ENCODE data around the gene SERPINA12.

SERPINA12 gene

DNA sequence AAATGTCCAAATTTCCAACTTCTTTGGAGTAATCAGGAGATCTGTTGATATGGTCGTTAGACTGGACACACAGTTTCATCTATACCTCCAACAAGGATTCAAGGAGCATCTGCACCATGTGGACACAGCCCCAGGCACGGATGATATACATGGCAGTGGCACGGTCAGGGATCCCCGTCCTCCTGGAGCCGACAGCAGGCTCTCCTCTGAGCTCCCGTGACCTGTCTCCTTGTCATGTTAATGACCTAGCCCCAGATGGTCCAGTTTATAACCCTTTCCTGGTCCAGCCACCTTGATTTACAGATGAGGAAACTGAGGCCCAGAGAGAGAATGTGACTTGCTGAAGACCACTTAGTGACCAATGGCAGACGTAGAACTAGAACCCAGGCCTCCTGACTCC, 35.5 kb upstream of the SERPINA12 start:
- Mint-ChIP-seq H3K27ac (no peak overlapping the region), H3K4me3 (no peak overlapping the region), H3K9me3 (no peaks in the 10 kb centered on the region), H3K4me1 (peaks cover 22% of the 10 kb centered on the region), H3K27me3 (ENCODE audit: low read depth, poor library complexity) (peaks cover 23% of the 10 kb centered on the region), H3K36me3 (ENCODE audit: low read depth) (no peaks in the 10 kb centered on the region)
- TF ChIP-seq, protein P1, sequence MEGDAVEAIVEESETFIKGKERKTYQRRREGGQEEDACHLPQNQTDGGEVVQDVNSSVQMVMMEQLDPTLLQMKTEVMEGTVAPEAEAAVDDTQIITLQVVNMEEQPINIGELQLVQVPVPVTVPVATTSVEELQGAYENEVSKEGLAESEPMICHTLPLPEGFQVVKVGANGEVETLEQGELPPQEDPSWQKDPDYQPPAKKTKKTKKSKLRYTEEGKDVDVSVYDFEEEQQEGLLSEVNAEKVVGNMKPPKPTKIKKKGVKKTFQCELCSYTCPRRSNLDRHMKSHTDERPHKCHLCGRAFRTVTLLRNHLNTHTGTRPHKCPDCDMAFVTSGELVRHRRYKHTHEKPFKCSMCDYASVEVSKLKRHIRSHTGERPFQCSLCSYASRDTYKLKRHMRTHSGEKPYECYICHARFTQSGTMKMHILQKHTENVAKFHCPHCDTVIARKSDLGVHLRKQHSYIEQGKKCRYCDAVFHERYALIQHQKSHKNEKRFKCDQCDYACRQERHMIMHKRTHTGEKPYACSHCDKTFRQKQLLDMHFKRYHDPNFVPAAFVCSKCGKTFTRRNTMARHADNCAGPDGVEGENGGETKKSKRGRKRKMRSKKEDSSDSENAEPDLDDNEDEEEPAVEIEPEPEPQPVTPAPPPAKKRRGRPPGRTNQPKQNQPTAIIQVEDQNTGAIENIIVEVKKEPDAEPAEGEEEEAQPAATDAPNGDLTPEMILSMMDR (IDR thresholded peaks at IDR 0.05) = no peak
- DNase-seq = no peak

DNA sequence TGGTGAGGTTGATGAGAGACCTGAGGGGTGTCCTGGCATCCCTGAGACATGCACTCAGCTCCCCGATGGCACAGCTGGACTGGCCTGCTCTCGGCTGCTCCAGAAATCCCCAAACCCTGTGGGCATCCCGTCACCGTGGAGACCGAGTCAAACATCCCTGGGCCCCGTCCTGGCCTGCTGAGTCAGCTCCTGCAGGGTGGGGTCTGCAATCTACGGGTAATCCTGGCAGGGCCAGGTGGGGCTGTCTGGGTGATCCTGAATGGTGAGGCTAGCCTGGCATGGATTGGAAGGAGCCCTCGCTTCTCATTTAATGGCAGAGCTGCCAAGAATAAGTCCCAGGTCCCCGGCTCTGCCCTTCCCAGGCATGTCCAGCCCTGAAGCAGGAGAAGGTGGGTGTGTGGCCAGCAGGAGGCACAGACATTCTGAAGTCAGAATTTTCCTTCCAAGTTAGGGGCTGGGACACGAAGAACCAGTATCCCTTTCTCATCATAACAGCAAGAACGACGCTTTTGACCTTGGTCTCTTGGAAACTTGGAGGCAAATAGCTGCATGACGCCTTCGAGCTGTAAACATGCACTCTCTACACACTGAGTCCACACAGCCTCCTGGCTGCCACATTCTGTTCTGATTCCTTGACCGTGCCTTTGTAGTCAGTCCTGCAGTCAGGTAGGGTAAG, 34.3 kb upstream of the SERPINA12 start:
- no peaks in the 10 kb centered on the region for H3K9me3 Mint-ChIP-seq
- peaks cover 19% of the 10 kb centered on the region for H3K27me3 Mint-ChIP-seq (ENCODE audit: low read depth, poor library complexity)

DNA sequence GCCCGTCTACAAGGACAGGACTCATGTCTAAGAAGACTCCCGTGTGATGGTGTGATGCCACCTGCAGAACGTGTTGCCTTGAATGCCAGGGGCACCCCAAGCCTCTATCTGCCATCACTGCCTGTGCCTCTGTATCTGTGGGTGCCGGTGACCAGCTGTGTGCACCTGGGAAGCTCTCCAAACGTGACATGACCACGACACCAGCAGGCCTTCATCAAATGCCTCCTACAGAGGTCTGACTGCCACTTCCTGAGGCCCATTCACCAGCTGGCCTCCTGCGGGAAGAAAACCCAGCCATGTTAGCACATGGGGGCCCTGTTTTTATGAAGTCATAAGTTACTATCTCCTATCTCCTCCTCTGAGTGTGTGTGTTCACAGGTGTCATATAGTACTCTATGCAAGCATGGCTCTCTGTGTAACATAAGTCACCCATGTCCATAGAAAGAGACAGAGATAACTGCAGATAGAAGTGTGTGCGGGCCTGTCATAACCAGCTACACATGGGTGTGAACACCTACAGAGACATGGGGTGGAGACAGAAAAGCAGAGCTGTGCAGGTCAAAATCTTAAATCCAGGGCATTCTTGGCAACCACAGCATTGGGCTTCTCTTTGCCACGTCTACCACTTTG, 33.7 kb upstream of the SERPINA12 start:
- Mint-ChIP-seq H3K4me1 (peaks cover 29% of the 10 kb centered on the region), H3K4me3 (no peak overlapping the region), H3K27ac (no peak overlapping the region), H3K27me3 (ENCODE audit: low read depth, poor library complexity) (peaks cover 13% of the 10 kb centered on the region), H3K9me3 (no peaks in the 10 kb centered on the region), H3K36me3 (ENCODE audit: low read depth) (no peaks in the 10 kb centered on the region)
- TF ChIP-seq, protein P1 (IDR thresholded peaks at IDR 0.05) = no peak
- no peak for DNase-seq

More for the DNA sequence above, 34.3 kb upstream of the SERPINA12 start:
- Mint-ChIP-seq H3K4me1 (peaks cover 29% of the 10 kb centered on the region), H3K27ac (no peak overlapping the region), H3K4me3 (no peak overlapping the region), H3K36me3 (ENCODE audit: low read depth) (no peaks in the 10 kb centered on the region)
- TF ChIP-seq, protein P1 (IDR thresholded peaks at IDR 0.05) = no peak
- no peak for DNase-seq

DNA sequence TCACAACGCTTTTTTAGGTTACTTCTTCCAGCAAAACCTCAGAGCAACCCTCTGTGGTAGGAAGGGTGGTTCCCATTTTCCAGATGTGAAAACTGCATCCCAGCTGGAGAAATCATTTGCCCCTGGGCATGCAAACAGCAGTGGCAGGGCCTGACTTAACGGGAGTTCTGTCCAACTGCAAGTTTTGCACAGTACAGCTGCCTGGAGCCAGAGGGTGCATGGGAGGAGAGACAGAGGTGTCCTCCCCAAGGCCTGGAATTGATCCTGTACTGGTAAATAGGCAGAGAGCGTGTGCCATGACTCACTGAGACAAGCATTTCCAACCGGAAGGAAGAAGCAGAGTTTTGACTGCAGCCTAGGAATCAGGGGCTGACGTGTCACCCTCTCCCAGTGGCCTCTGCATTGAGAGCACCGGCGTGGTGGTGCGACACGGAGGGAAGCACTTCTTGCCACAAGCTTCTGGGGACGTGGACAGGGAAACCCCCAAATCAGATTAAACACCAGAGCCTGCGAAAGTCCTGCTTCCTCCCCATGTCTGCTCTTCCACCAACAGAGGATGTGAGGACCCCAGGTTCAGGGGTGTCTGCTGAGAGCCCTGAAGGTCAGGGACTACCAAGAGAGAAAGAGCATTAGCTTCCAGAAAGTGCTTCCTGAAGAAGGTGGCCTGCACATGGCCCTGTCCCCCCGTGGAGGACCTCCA, 33.0 kb upstream of the SERPINA12 start:
- Mint-ChIP-seq H3K27ac (no peak overlapping the region), H3K9me3 (peaks cover 4% of the 10 kb centered on the region), H3K4me1 (peaks cover 29% of the 10 kb centered on the region), H3K36me3 (ENCODE audit: low read depth) (no peaks in the 10 kb centered on the region), H3K4me3 (no peak overlapping the region), H3K27me3 (ENCODE audit: low read depth, poor library complexity) (peaks cover 14% of the 10 kb centered on the region)
- TF ChIP-seq, protein P1 (IDR thresholded peaks at IDR 0.05) = no peak
- no peak for DNase-seq

DNA sequence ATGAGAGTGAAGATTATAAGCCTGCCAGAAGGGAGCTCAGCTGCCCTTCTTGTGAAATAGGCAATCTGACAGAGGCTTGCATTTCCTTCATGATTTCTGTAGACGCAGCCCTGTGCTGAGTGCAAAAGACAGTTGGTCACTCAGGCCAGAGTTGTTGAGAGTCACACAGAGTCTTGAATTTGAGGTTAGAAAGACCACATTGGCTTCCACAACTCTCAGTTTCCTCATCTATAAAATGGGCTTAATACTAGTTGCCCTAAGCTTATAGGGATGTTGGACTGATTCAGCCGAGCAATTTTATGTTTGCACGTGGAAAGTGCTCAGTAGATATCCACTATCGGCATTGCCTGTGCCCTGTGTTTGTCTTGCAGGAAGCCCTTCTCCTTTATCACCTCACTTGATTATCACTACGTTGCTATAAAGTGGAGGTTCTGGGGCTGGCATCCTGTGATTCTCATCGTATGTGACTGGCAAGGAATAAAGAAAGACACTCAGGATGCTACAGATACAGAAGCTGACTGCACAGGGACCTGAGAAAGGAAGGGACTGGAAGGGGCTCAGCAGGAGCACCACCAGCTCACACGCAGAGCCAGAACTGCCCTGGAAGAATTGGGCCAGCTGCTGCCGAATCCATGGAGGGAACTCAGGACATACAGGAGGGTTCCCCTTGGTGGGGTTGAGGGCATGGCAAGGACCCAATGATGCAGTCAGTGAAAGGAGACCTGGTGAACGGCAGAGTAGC, 32.1 kb upstream of the SERPINA12 start:
- peaks cover 29% of the 10 kb centered on the region for H3K4me1 Mint-ChIP-seq
- no peak overlapping the region for H3K4me3 Mint-ChIP-seq
- DNase-seq = no peak
- no peaks in the 10 kb centered on the region for H3K36me3 Mint-ChIP-seq (ENCODE audit: low read depth)
- peaks cover 4% of the 10 kb centered on the region for H3K9me3 Mint-ChIP-seq
- TF ChIP-seq, protein P1 (IDR thresholded peaks at IDR 0.05) = no peak
- no peak overlapping the region for H3K27ac Mint-ChIP-seq
- H3K27me3 Mint-ChIP-seq (ENCODE audit: low read depth, poor library complexity) = peaks cover 21% of the 10 kb centered on the region
